ENCODE measurements around the gene GPLD1.

The GPLD1 gene

GRCh38 chr6:24451581-24452388 is 37.6 kb downstream of the GPLD1 start:
- no peak overlapping the region for H3K4me3 ChIP-seq (replicated peaks; ENCODE audit: low read depth, low read length)
- no peaks in the 10 kb centered on the region for H3K27me3 ChIP-seq (replicated peaks; ENCODE audit: control insufficient read depth, insufficient read depth, low read length)
- no peak for DNase-seq (ENCODE audit: extremely low read depth, insufficient read length)
- TF ChIP-seq CTCF (IDR thresholded peaks at IDR 0.05; ENCODE audit: insufficient read depth, low read length, poor library complexity, severe bottlenecking) = no peak
- no peaks in the 10 kb centered on the region for H3K36me3 ChIP-seq (ENCODE audit: control insufficient read depth, insufficient read depth, low read length)

GRCh38 chr6:24448828-24449525 is 40.4 kb downstream of the GPLD1 start:
- Histone ChIP-seq H3K27me3 (replicated peaks; ENCODE audit: control insufficient read depth, insufficient read depth, low read length) (no peaks in the 10 kb centered on the region), H3K4me3 (replicated peaks; ENCODE audit: low read depth, low read length) (no peak overlapping the region), H3K36me3 (ENCODE audit: control insufficient read depth, insufficient read depth, low read length) (no peaks in the 10 kb centered on the region)
- DNase-seq (ENCODE audit: extremely low read depth, insufficient read length) = no peak
- TF ChIP-seq CTCF (IDR thresholded peaks at IDR 0.05; ENCODE audit: insufficient read depth, low read length, poor library complexity, severe bottlenecking) = no peak

GRCh38 chr6:24448396-24448795 is 41.0 kb downstream of the GPLD1 start:
- Histone ChIP-seq H3K27me3 (replicated peaks; ENCODE audit: control insufficient read depth, insufficient read depth, low read length) (no peaks in the 10 kb centered on the region), H3K36me3 (ENCODE audit: control insufficient read depth, insufficient read depth, low read length) (no peaks in the 10 kb centered on the region), H3K4me3 (replicated peaks; ENCODE audit: low read depth, low read length) (no peak overlapping the region)
- no peak for DNase-seq (ENCODE audit: extremely low read depth, insufficient read length)
- TF ChIP-seq CTCF (IDR thresholded peaks at IDR 0.05; ENCODE audit: insufficient read depth, low read length, poor library complexity, severe bottlenecking) = no peak

- Histone ChIP-seq H3K27me3 (replicated peaks; ENCODE audit: control insufficient read depth, insufficient read depth, low read length) (no peaks in the 10 kb centered on the region), H3K4me3 (replicated peaks; ENCODE audit: low read depth, low read length) (no peak overlapping the region), H3K36me3 (ENCODE audit: control insufficient read depth, insufficient read depth, low read length) (no peaks in the 10 kb centered on the region)
- TF ChIP-seq CTCF (IDR thresholded peaks at IDR 0.05; ENCODE audit: insufficient read depth, low read length, poor library complexity, severe bottlenecking) = no peak
- DNase-seq (ENCODE audit: extremely low read depth, insufficient read length) = no peak
Observed at GRCh38 chr6:24446670-24447069, 42.7 kb downstream of the GPLD1 start.

- no peaks in the 10 kb centered on the region for H3K36me3 ChIP-seq (ENCODE audit: control insufficient read depth, insufficient read depth, low read length)
- no peaks in the 10 kb centered on the region for H3K27me3 ChIP-seq (replicated peaks; ENCODE audit: control insufficient read depth, insufficient read depth, low read length)
- no peak for DNase-seq (ENCODE audit: extremely low read depth, insufficient read length)
- TF ChIP-seq CTCF (IDR thresholded peaks at IDR 0.05; ENCODE audit: insufficient read depth, low read length, poor library complexity, severe bottlenecking) = no peak
- no peak overlapping the region for H3K4me3 ChIP-seq (replicated peaks; ENCODE audit: low read depth, low read length)
Observed at GRCh38 chr6:24445704-24446103, 43.7 kb downstream of the GPLD1 start.
